ENCODE data around the gene ZNF746.

DNA sequence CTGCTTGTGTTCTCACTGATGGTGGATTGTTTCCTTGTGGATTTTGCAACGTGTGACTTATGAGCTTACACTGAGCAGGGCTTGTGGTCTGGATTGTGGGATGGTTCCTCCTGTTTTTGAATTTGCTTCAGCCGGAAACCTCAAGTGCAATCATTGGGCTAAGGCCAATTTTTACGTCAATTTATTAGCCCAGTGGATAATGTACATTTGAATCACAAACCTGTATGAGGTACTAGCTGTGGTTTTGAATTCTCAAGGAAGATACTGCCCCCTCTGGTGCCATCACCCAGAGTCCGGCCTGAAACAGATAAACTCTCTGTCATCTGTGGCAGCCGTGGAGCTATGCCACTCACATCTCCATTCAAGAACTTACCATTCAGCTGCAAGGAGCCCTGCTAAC, 29.4 kb downstream of the ZNF746 start:
- TF ChIP-seq POLR2A (IDR thresholded peaks at IDR 0.05; ENCODE audit: low read depth, low read length) (no peak), POLR2AphosphoS5 (IDR thresholded peaks at IDR 0.05; ENCODE audit: low read depth, low read length) (no peak), SPI1 (IDR thresholded peaks at IDR 0.05; ENCODE audit: low read depth, low read length) (no peak), TAF1 (IDR thresholded peaks at IDR 0.05; ENCODE audit: low read depth, low read length) (no peak), PAX5 (IDR thresholded peaks at IDR 0.05; ENCODE audit: insufficient read depth, low read length, severe bottlenecking) (no peak), POU2F2 (IDR thresholded peaks at IDR 0.05; ENCODE audit: low read depth, low read length) (no peak)

All from GM12891 (cell line).